ENCODE measurements around the gene RPS6KA5.
"Not testable (repeated sequence)": the region's sequence is repeated elsewhere in the genome, so short reads cannot be mapped to it uniquely, and the experiment has no call there.

RPS6KA5 gene

GRCh38 chr14:90985601-90986242 is 74.7 kb downstream of the RPS6KA5 start:
- H3K4me3 ChIP-seq (ENCODE audit: control insufficient read depth, low read depth, low read length), result no peak overlapping the region
- DNase-seq (ENCODE audit: low read depth), result no peak
- no peak for TF ChIP-seq CTCF (conservative IDR thresholded peaks at IDR 0.05; ENCODE audit: control insufficient read depth, insufficient read depth, low read depth, low read length)

- H3K4me3 ChIP-seq (ENCODE audit: control insufficient read depth, low read depth, low read length), result no peak overlapping the region
- no peak for TF ChIP-seq CTCF (conservative IDR thresholded peaks at IDR 0.05; ENCODE audit: control insufficient read depth, insufficient read depth, low read depth, low read length)
- no peak for DNase-seq (ENCODE audit: low read depth)
These were observed 76.9 kb downstream of the RPS6KA5 start for GRCh38 chr14:90983560-90983959.

- no peak for TF ChIP-seq CTCF (conservative IDR thresholded peaks at IDR 0.05; ENCODE audit: control insufficient read depth, insufficient read depth, low read depth, low read length)
- no peak for DNase-seq (ENCODE audit: low read depth)
- H3K4me3 ChIP-seq (ENCODE audit: control insufficient read depth, low read depth, low read length), result no peak overlapping the region
These were observed 78.8 kb downstream of the RPS6KA5 start for GRCh38 chr14:90981636-90982035.

GRCh38 chr14:90980636-90981035 is 79.8 kb downstream of the RPS6KA5 start:
- DNase-seq (ENCODE audit: low read depth); H3K4me3 ChIP-seq (ENCODE audit: control insufficient read depth, low read depth, low read length): not testable (repeated sequence)

GRCh38 chr14:90979515-90979914 is 80.9 kb downstream of the RPS6KA5 start:
- TF ChIP-seq CTCF (conservative IDR thresholded peaks at IDR 0.05; ENCODE audit: control insufficient read depth, insufficient read depth, low read depth, low read length), result no peak
- no peak overlapping the region for H3K4me3 ChIP-seq (ENCODE audit: control insufficient read depth, low read depth, low read length)
- DNase-seq (ENCODE audit: low read depth), result no peak

GRCh38 chr14:90976101-90976500 is 84.3 kb downstream of the RPS6KA5 start:
- DNase-seq (ENCODE audit: low read depth), result no peak
- no peak overlapping the region for H3K4me3 ChIP-seq (ENCODE audit: control insufficient read depth, low read depth, low read length)
- TF ChIP-seq CTCF (conservative IDR thresholded peaks at IDR 0.05; ENCODE audit: control insufficient read depth, insufficient read depth, low read depth, low read length), result no peak

- no peak overlapping the region for H3K4me3 ChIP-seq (ENCODE audit: control insufficient read depth, low read depth, low read length)
- no peak for DNase-seq (ENCODE audit: low read depth)
- TF ChIP-seq CTCF (conservative IDR thresholded peaks at IDR 0.05; ENCODE audit: control insufficient read depth, insufficient read depth, low read depth, low read length), result no peak
These were observed 88.8 kb downstream of the RPS6KA5 start for GRCh38 chr14:90971687-90972086.

All from fibroblast of mammary gland (primary cell).